B cell (primary cell): ENCODE results near the gene HYOU1. TPM values are rescaled to one million over a fixed set of nuclear protein-coding genes. Genes with fewer than 3 reads are reported as not detected.
A peak's percentile ranks its signal among the peaks of the same experiment; 100 is the strongest.

Experiments used
- ATAC-seq: fragments of 200-7000 bp; cut with Tn5 transposase; one replicate; pipeline ENCODE4 v1.10.0; 2021; ENCODE audit warnings: low read depth, mild to moderate bottlenecking, moderate number of reproducible peaks, moderate library complexity
- CTCF ChIA-PET: fragments of 350-600 bp; sonication (Branson Sonifier 250); formaldehyde crosslinking; loops from one replicate; lab custom pipeline; 2021; ENCODE audit warnings: antibody characterized with exemption, inconsistent platforms; lab: Charles Lee
- POLR2A ChIA-PET: fragments of 350-600 bp; sonication (Branson Sonifier 250); formaldehyde crosslinking; loops from one replicate; lab custom pipeline; 2021; ENCODE audit warnings: antibody characterized with exemption; lab: Charles Lee
- DNase-seq: peaks from one replicate; pipeline ENCODE4 v3.0.0; 2013
- H2AFZ ChIP-seq: 2 replicates; pipeline ENCODE4 v1.6.1; 2012; ENCODE audit warnings: mild to moderate bottlenecking, low read depth, low read length; ENCODE audit not compliant: insufficient read depth, poor library complexity, severe bottlenecking
- H3K27ac ChIP-seq, 2 donors: 1 replicate in 1 of 2; 2 replicates in 1 of 2; pipeline ENCODE4 v1.5.1; 2012 to 2013; ENCODE audit warnings: low read length in 2 of 2, mild to moderate bottlenecking in 2 of 2, moderate library complexity in 1 of 2
- H3K27me3 ChIP-seq, 4 experiments: fragments of 200-600 bp in 1 of 4; sonication (generic) in 1 of 4; replicated peaks in 1 of 4; 1 replicate in 2 of 4; 2 replicates in 2 of 4; pipeline versions ENCODE4 v1.6.1 to v1.7.0; 2013 to 2016; ENCODE audit warnings: low read length in 3 of 4, mild to moderate bottlenecking in 2 of 4, mixed read lengths in 1 of 4, moderate library complexity in 1 of 4; ENCODE audit not compliant: insufficient read depth in 4 of 4, control insufficient read depth in 3 of 4; ENCODE audit errors: control extremely low read depth in 1 of 4
- H3K36me3 ChIP-seq, 2 experiments: replicated peaks in 1 of 2; 1 replicate in 1 of 2; 2 replicates in 1 of 2; pipeline versions ENCODE4 v1.6.1 to v1.7.1; 2013; ENCODE audit warnings: low read length in 1 of 2; ENCODE audit not compliant: insufficient read depth in 2 of 2, control insufficient read depth in 1 of 2; ENCODE audit errors: control extremely low read depth in 1 of 2, extremely low read depth in 1 of 2
- H3K4me1 ChIP-seq, 2 donors: fragments of 200-600 bp in 1 of 2; sonication (generic) in 1 of 2; 1 replicate in 1 of 2; 2 replicates in 1 of 2; pipeline versions ENCODE4 v1.5.1 to v1.6.1; 2013 to 2017; ENCODE audit warnings: low read length in 2 of 2; ENCODE audit not compliant: control insufficient read depth in 2 of 2, insufficient read depth in 2 of 2
- H3K4me2 ChIP-seq: replicated peaks from 2 replicates; pipeline ENCODE3; 2012; ENCODE audit warnings: mild to moderate bottlenecking, low read depth, low read length; ENCODE audit not compliant: poor library complexity, severe bottlenecking
- H3K4me3 ChIP-seq, 5 experiments: fragments of 200-600 bp in 1 of 5; sonication (generic) in 1 of 5; 1 replicate in 3 of 5; 2 replicates in 2 of 5; pipeline versions ENCODE4 v1.5.1 to v1.7.0; 2011 to 2016; ENCODE audit warnings: low read length in 4 of 5, mild to moderate bottlenecking in 4 of 5, low read depth in 2 of 5, control low read depth in 1 of 5, moderate library complexity in 1 of 5; ENCODE audit not compliant: insufficient read depth in 1 of 5; ENCODE audit errors: control extremely low read depth in 1 of 5, extremely low read depth in 1 of 5
- H3K79me2 ChIP-seq: fragments of 200-600 bp; sonication (generic); one replicate; pipeline ENCODE4 v1.6.0; 2016; ENCODE audit warnings: low read length; ENCODE audit not compliant: control insufficient read depth, insufficient read depth
- H3K9ac ChIP-seq: fragments of 200-600 bp; sonication (generic); 2 replicates; pipeline ENCODE4 v1.6.1; 2017; ENCODE audit warnings: mild to moderate bottlenecking, low read length, moderate library complexity
- H3K9me3 ChIP-seq, 3 donors: one replicate each; pipeline versions ENCODE4 v1.6.1 to v1.7.1; 2013; ENCODE audit warnings: low read length in 2 of 3; ENCODE audit not compliant: control insufficient read depth in 2 of 3, insufficient read depth in 1 of 3; ENCODE audit errors: control extremely low read depth in 1 of 3
- H4K20me1 ChIP-seq: 2 replicates; pipeline ENCODE4 v1.6.0; 2012; ENCODE audit warnings: mild to moderate bottlenecking, low read length; ENCODE audit not compliant: insufficient read depth, control insufficient read depth, poor library complexity, severe bottlenecking
- H3K27ac Mint-ChIP-seq: one replicate; pipeline ENCODE4 v1.8.0; 2021; ENCODE audit warnings: mixed read lengths
- H3K27me3 Mint-ChIP-seq: one replicate; pipeline ENCODE4 v1.8.0; 2021; ENCODE audit warnings: mixed read lengths
- H3K4me1 Mint-ChIP-seq: one replicate; pipeline ENCODE4 v1.8.0; 2021; ENCODE audit warnings: mixed read lengths
- H3K4me3 Mint-ChIP-seq: one replicate; pipeline ENCODE4 v1.8.0; 2021; ENCODE audit warnings: mixed read lengths
- H3K9me3 Mint-ChIP-seq: one replicate; pipeline ENCODE4 v1.8.0; 2022; ENCODE audit warnings: mixed read lengths; ENCODE audit not compliant: insufficient read depth
- EZH2 ChIP-seq: IDR thresholded peaks from 2 replicates; pipeline ENCODE4 v1.6.1; 2012; ENCODE audit warnings: borderline replicate concordance, low read depth, mild to moderate bottlenecking, moderate library complexity, low read length; ENCODE audit not compliant: insufficient read depth, poor library complexity, severe bottlenecking
- WGBS: methylation state at CpG from one replicate; pipeline ENCODE4 v1.1.5; 2013; ENCODE audit warnings: missing lambda C conversion rate; ENCODE audit not compliant: insufficient coverage; 5-methylcytosine and 5-hydroxymethylcytosine counted together
- intact Hi-C: fragments of 100-400 bp; cut with micrococcal nuclease; formaldehyde crosslinking; loops from one replicate; pipeline ENCODE4 v1.10.0; 2022
- polyA plus RNA-seq: library from polyadenylated mRNA; depleted of rRNA; stranded (reverse); fragments of >200 nt; gene quantifications from 2 replicates; pipeline ENCODE4 v1.2.3, GENCODE V29; 2012
- total RNA-seq, 2 donors: library from RNA; stranded (reverse); fragments of 120-200 nt in 1 of 2; gene quantifications; 1 replicate in 1 of 2; 2 replicates in 1 of 2; pipeline versions ENCODE4 v1.2.3 to v1.2.4, GENCODE V29; 2013 to 2022
- TF ChIP-seq, protein P1 (sequence below): fragments of 200-600 bp; IDR thresholded peaks from one replicate; pipeline ENCODE4 v1.8.0; 2022; ENCODE audit warnings: antibody characterized with exemption, mild to moderate bottlenecking

The HYOU1 gene
- total and polyA plus RNA-seq, 2 donors (not counting 1 experiment from before 2014, with no cell fraction given), result 38.5 to 48.7 TPM

DNA sequence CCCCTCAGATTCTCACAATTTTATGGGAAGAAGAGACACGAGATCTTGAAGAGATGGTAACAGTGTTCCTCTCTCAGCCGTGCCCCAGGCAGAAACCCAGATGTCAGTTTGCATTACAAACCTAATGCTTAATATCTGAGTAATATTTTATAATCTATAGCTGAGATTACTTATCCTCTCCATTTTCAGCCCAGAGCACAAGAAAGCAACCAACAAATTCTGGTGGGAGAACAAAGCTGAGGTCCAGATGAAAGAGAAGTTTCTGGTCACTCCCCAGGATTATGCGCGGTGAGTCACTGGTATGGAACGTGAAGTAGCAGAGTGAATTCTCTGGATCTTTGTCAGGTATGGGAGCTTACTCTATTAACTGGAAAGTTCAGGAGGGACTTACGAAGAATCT is 58.2 kb downstream of the HYOU1 start:
- peaks cover 3 to 24% of the 10 kb centered on the region in 2 experiments for H3K36me3 ChIP-seq
- H3K4me2 ChIP-seq, result peak overlapping the region; percentile 90
- Mint-ChIP-seq H3K9me3 (no peaks in the 10 kb centered on the region), H3K4me3 (peak overlapping the region; percentile 99), H3K27ac (peak overlapping the region; percentile 94), H3K27me3 (no peaks in the 10 kb centered on the region), H3K4me1 (peaks cover 35% of the 10 kb centered on the region)
- ChIA-PET CTCF (interaction anchor here (0.8 to 2.3 kb wide), 3 partner anchors 19 to 309 kb away, joined by 3 to 8 read pairs (median 3); partner anchors contain the start of genes RPS25 and TRAPPC4), POLR2A (no interaction called here)
- TF ChIP-seq EZH2, result no peak
- TF ChIP-seq, protein P1, sequence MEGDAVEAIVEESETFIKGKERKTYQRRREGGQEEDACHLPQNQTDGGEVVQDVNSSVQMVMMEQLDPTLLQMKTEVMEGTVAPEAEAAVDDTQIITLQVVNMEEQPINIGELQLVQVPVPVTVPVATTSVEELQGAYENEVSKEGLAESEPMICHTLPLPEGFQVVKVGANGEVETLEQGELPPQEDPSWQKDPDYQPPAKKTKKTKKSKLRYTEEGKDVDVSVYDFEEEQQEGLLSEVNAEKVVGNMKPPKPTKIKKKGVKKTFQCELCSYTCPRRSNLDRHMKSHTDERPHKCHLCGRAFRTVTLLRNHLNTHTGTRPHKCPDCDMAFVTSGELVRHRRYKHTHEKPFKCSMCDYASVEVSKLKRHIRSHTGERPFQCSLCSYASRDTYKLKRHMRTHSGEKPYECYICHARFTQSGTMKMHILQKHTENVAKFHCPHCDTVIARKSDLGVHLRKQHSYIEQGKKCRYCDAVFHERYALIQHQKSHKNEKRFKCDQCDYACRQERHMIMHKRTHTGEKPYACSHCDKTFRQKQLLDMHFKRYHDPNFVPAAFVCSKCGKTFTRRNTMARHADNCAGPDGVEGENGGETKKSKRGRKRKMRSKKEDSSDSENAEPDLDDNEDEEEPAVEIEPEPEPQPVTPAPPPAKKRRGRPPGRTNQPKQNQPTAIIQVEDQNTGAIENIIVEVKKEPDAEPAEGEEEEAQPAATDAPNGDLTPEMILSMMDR, result no peak
- intact Hi-C loops, result loop anchor here (1.0 to 5.0 kb wide), 5 partner anchors 19 to 427 kb away; partner anchors contain the start of genes ARCN1, HYOU1, RPS25 and SLC37A4
- H3K9ac ChIP-seq, result peak overlapping the region; percentile 88
- H3K4me3 ChIP-seq, result peak overlapping the region in 3 of 5 experiments; percentile 78 to 90 (median 85)
- peak overlapping the region; percentile 90 for H2AFZ ChIP-seq
- DNase-seq (no peak), ATAC-seq (no peak)
- H3K79me2 ChIP-seq, result peaks cover 35% of the 10 kb centered on the region
- WGBS, result 100% methylated on average over 3 of the region's 6 CpGs
- no peaks in the 10 kb centered on the region for H3K27me3 ChIP-seq
- no peaks in the 10 kb centered on the region for H3K9me3 ChIP-seq
- peak overlapping the region in 1 of 2 donors; percentile 77 for H3K27ac ChIP-seq
- no peaks in the 10 kb centered on the region for H4K20me1 ChIP-seq
- H3K4me1 ChIP-seq, result peaks cover 17 to 22% of the 10 kb centered on the region in 2 donors

- Mint-ChIP-seq H3K9me3 (no peaks in the 10 kb centered on the region), H3K27ac (peak overlapping the region; percentile 94), H3K27me3 (no peaks in the 10 kb centered on the region), H3K4me1 (peaks cover 35% of the 10 kb centered on the region), H3K4me3 (peak overlapping the region; percentile 99)
- H3K4me1 ChIP-seq, result peaks cover 17 to 22% of the 10 kb centered on the region in 2 donors
- H3K4me3 ChIP-seq, result peak overlapping the region; percentile 6 to 90 (median 82)
- DNase-seq (no peak), ATAC-seq (no peak)
- peaks cover 3 to 23% of the 10 kb centered on the region in 2 experiments for H3K36me3 ChIP-seq
- peak overlapping the region; percentile 90 for H2AFZ ChIP-seq
- ChIA-PET POLR2A (interaction anchor here (1.0 to 1.2 kb wide), 4 partner anchors 15 to 1853 kb away, joined by 3 to 14 read pairs (median 4); partner anchors contain the start of genes RPS25 and TRAPPC4), CTCF (interaction anchor here (1.0 to 2.3 kb wide), 2 partner anchors 19 to 309 kb away, joined by 3 to 8 read pairs; partner anchors contain the start of genes RPS25 and TRAPPC4)
- H3K79me2 ChIP-seq, result peaks cover 35% of the 10 kb centered on the region
- H4K20me1 ChIP-seq, result no peaks in the 10 kb centered on the region
- intact Hi-C loops, result loop anchor here (1.0 to 5.0 kb wide), 5 partner anchors 20 to 426 kb away; partner anchors contain the start of genes ARCN1, HYOU1, RPS25 and SLC37A4
- no peaks in the 10 kb centered on the region for H3K27me3 ChIP-seq
- TF ChIP-seq, protein P1, result no peak
- no peak for TF ChIP-seq EZH2
- H3K9me3 ChIP-seq, result no peaks in the 10 kb centered on the region
- peak overlapping the region; percentile 39 to 77 for H3K27ac ChIP-seq
- 6% methylated on average over 18 of the region's 19 CpGs for WGBS
- H3K9ac ChIP-seq, result peak overlapping the region; percentile 88
- peak overlapping the region; percentile 90 for H3K4me2 ChIP-seq
Measured at GRCh38 chr11:118998388-118998717, 58.7 kb downstream of the HYOU1 start.
